Omental fat pad (tissue), 4 donors: ENCODE measurements around the gene TRIM50. TPM values are rescaled to one million over a fixed set of nuclear protein-coding genes. Genes with fewer than 3 reads are reported as not detected.
"Not testable (repeated sequence)": the region's sequence is repeated elsewhere in the genome, so short reads cannot be mapped to it uniquely, and the experiment has no call there.

Source experiments
- ATAC-seq: fragments of 150-250 bp; one replicate; pipeline ENCODE4 v1.9.1; 2016; ENCODE audit warnings: mild to moderate bottlenecking, moderate library complexity; ENCODE audit not compliant: low FRiP score
- DNase-seq: peaks from one replicate; pipeline ENCODE4 v3.0.0-alpha.2; 2019; ENCODE audit warnings: low spot score
- total RNA-seq, 4 donors: library from RNA; depleted of rRNA; stranded (reverse); fragments of >200 nt; gene quantifications; one replicate each; pipeline ENCODE4 v1.1.0, GENCODE V29; 2016
- TF ChIP-seq, protein P1 (sequence below), 3 donors: fragments of 450-650 bp; IDR thresholded peaks; one replicate each; pipeline ENCODE4 v1.5.1; 2016 to 2017; ENCODE audit warnings: antibody characterized with exemption in 3 of 3, mild to moderate bottlenecking in 3 of 3, moderate library complexity in 2 of 3

TRIM50 gene
- total RNA-seq, 4 donors from 2014 or later, result 0.28 to 0.47 TPM; not detected in 2

DNA sequence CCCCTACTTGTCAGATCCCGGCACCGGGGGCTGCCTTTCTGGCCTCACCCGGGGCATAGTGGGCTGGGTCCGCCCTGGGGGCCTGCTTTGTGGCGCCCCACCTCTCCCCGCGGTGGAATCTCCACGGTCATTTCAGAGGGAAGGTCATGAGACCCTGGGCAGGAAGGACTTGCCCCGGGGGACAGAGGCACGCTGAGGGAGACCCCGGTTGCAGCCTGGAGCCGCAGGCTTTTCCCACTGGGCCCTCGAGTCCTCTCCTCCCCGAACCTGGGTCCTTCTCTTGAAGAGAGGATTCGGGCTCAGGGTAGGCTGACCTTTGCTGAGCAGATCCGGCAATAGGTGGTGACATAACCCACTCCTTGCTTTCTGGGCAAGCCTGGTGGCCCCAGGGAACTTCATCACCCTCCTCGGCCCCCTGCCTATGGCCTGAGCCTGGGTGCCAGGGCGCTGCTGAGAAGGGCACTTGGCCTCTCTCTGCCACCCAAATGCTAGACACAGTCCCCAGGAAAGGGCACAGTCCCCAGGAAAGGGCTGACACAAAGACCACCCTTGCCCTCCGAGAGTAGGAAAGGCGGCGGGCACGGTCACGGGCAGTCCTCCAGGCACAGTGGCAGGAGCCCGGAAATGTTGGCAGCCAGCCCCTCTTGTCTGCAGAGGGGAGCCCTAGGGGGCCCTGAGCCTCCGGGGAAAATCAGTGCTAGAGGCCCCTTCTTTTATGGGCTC, 36.3 kb upstream of the TRIM50 start:
- ATAC-seq (no peak), DNase-seq (no peak)
- TF ChIP-seq, protein P1, sequence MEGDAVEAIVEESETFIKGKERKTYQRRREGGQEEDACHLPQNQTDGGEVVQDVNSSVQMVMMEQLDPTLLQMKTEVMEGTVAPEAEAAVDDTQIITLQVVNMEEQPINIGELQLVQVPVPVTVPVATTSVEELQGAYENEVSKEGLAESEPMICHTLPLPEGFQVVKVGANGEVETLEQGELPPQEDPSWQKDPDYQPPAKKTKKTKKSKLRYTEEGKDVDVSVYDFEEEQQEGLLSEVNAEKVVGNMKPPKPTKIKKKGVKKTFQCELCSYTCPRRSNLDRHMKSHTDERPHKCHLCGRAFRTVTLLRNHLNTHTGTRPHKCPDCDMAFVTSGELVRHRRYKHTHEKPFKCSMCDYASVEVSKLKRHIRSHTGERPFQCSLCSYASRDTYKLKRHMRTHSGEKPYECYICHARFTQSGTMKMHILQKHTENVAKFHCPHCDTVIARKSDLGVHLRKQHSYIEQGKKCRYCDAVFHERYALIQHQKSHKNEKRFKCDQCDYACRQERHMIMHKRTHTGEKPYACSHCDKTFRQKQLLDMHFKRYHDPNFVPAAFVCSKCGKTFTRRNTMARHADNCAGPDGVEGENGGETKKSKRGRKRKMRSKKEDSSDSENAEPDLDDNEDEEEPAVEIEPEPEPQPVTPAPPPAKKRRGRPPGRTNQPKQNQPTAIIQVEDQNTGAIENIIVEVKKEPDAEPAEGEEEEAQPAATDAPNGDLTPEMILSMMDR (IDR thresholded peaks at IDR 0.05), result no peak

DNA sequence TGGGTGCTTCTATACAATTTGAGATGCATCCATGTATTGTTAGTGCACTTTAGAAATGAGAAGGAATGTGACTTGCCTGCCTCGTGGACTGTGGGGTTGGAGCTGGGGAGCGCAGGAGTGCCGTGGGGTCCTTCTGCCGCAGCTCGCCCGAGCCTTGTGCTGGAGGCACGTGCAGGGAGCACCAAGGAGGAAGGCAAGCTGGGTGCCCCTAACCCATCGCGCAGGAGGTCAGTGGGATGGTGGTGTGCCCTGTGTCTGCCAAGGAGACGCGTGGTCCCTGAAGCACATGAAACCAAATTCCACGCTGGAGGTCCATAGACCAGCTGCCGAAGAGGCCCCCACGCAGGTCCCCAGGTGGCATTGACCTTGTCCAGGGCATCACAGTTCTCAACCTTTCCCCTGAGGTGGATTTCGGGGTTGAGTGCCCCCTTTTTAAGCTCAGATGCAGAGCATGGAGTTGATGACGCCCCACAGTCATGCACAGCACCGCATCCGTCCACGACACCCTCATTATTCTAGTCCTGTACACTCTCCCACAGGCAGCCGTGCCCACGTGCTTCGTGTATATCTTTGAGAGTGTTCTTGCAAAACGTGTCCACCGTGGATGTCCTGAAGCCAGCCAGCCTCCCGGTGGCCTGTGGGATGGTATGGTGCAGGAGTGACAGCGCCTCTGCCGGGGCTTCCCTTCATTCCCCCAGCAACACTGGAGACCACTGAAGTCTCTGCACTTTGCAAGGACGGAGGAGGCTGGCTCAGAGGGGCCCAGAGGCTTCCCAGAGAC, 35.5 kb upstream of the TRIM50 start:
- TF ChIP-seq, protein P1 (IDR thresholded peaks at IDR 0.05), result no peak
- ATAC-seq (no peak), DNase-seq (no peak)

DNA sequence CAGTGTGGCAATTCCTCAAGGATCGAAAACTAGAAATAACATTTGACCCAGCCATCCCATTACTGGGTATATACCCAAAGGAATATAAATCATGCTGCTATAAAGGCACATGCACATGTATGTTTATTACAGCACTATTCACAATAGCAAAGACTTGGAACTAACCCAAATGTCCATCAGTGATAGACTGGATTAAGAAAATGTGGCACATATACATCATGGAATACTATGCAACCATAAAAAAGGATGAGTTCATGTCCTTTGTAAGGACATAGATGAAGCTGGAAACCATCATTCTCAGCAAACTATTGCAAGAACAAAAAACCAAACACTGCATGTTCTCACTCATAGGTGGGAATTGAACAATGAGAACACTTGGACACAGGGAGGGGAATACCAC, 32.7 kb upstream of the TRIM50 start:
- not testable (repeated sequence) for DNase-seq, ATAC-seq

DNA sequence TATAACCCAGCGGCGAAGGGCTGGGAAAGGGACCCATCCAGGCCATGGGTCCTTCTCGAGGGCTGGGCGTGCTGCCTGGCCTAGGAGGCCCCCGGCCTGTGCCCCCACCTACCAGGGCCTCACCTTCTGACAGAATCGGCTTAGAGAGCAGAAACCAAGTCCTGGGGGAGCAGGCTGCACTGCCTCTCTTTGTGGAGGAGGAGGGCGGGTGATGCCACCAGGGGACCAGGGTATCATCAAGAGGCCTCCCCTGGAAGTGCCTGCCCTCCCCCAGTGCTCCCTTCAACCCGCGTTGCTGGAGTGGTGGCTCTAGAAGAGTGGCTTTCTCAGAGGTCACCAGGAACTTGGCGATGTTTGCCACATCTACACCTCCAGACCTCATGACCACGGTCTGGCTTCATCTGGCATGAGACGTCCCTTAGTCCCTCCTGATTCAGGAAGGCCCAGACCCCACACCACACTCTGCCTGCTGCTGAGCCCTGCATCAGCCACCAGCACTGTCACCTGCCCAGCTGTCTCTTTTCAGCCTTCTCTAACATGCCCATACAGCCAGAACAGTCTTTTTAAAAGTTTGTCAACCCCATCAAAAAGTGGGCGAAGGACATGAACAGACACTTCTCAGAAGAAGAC, 32.0 kb upstream of the TRIM50 start:
- DNase-seq, result no peak
- TF ChIP-seq, protein P1 (IDR thresholded peaks at IDR 0.05), result no peak
- no peak for ATAC-seq

DNA sequence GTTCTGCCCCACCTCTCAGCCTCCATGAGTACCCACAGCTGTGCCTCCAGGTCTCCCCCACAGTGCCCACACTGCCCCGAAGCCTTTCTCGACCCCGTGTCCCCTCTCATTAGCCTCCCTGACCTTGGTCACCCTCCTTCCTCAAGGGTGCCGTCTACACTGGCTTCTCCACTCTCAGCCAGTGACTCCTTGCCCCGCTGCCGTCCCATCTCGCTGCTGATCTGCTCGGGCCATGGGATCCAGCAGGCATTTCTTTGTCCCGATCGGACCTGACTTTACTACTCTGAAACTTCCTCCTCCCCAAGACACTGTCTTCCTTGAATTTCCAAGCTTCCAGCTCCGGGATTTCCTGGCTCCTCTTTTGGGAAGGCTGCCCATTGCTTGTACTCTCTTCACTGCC, 31.4 kb upstream of the TRIM50 start:
- DNase-seq, result no peak
- TF ChIP-seq, protein P1 (IDR thresholded peaks at IDR 0.05), result no peak

DNA sequence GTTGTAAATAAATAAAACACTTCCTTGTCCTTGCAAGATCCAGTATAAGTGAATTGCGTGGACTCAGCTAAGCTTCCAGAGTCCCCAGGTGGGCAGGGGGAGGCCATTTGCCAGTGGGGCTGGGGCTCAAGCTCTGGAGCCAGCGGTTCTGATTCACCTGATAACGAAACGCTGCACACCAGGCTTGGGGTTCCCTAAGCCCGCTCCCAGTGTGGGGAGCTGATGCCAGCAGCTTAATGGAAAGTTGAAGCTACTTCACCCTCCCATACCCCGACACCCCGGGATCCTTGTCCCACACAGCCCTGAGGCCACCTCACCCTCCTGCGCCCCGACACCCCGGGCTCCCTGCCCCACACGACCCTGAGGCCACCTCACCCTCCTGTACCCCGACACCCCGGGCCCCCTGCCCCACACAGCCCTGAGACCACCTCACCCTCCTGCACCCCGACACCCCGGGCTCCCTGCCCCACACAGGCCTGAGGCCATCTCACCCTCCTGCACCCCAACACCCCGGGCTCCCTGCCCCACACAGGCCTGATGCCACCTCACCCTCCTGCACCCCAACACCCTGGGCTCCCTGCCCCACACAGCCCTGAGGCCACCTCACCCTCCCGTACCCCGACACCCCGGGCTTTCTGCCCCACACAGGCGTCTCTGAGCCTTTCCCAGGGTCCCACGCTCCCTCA, 30.9 kb upstream of the TRIM50 start:
- no peak for DNase-seq
- TF ChIP-seq, protein P1 (IDR thresholded peaks at IDR 0.05), result no peak
- no peak for ATAC-seq

More for the DNA sequence above, 31.4 kb upstream of the TRIM50 start:
- no peak for ATAC-seq

DNA sequence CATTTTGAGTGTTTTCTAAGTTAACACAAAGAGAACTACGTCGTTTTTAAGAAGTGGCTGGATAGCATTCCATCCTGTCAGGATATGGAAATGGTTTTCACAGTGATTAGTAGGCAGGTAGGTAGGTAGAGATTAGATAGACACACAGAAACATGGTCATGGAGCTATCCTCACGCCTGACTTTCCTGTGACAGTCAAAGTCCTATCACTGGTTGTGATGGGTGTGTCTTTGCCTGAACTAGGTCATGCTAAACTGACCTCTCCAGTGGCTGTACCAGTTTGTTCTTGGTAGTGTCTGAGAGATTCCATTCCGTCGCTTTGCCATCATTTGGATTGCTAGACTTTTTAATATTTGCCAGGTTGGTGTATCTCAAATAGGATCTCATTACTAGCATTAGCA, 28.3 kb upstream of the TRIM50 start:
- no peak for ATAC-seq

More for the DNA sequence above, 28.3 kb upstream of the TRIM50 start:
- no peak for DNase-seq
- TF ChIP-seq, protein P1 (IDR thresholded peaks at IDR 0.05), result no peak
